Suprapubic skin (tissue), 3 donors: ENCODE results near the gene SYT5.

Experiments used
- CTCF ChIP-seq, 2 donors: fragments of 200-600 bp in 1 of 2; fragments of 450-650 bp in 1 of 2; sonication (generic) in 1 of 2; IDR thresholded peaks; one replicate each; pipeline ENCODE4 v1.5.1; 2016 to 2019; ENCODE audit warnings: antibody characterized with exemption in 2 of 2, mild to moderate bottlenecking in 1 of 2, moderate library complexity in 1 of 2
- POLR2A ChIP-seq, 2 donors: fragments of 450-650 bp; IDR thresholded peaks; one replicate each; pipeline ENCODE4 v1.6.1; 2017; ENCODE audit warnings: antibody characterized with exemption in 2 of 2, mild to moderate bottlenecking in 2 of 2, moderate library complexity in 2 of 2

DNA sequence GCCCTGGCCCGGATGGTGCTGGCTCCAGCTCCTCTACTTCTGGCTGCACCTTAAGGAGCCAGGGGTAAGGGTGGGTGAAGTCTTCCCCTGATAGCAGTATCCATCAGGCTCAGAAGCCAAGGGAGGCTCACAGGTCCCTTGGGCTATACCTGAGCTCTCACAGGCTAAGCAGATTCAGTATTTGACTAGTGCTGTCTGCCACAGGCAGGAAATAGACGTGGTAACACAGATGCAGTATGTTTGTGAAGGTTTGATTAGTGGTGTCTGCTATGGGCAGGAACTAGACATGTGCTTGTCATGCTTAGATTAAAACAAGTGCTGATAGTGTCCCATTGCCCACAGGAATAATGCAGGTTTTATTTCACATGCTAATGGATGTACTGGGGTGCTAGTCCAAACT, 4.0 kb downstream of the SYT5 start:
- no peak for TF ChIP-seq CTCF (IDR thresholded peaks at IDR 0.05)
- no peak for TF ChIP-seq POLR2A (IDR thresholded peaks at IDR 0.05)
